GM18499 (cell line): ENCODE measurements around the gene CDK12.

ENCODE experiments used
- ATAC-seq: cut with Tn5 transposase; IDR thresholded peaks from one replicate; pipeline ENCODE4 v1.9.1; 2021; ENCODE audit warnings: moderate number of reproducible peaks; ENCODE audit not compliant: insufficient read depth, unreplicated experiment

The CDK12 gene

DNA sequence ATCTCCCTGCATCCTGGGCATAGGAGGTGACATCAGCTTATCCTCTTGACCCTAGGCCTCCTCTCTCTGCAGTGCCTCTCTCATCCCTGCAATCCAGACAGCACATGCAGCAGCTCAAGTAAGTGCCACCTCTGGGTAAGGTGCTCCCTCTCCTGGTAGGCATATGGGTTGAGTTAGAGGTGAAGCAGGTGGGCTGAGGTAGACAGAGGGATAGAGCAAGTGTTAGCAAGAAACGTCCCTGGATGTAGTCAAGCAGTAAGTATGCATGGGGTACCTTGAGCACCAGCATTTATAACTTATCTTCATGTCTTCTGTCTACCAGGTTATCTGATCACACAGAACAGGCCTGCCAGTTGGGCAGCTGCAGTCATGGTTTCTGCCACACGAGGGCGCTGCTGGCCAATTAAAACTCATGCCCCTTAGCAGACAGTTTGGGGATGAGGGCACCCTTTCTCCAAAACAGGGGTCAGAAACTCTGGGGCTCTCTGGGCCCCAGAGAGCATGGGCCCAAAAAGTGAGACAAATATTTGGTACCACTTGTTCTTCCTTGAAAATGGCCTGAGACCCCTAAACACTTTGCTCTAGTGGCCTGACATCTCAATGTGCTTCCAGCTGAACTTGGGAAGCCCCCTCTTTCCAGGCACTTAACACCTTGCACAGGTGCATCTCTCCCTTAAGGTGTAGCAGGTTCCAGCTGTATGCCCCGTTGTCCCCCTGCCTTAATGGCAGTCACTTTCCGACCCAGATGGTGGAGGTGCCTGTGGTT, 86.6 kb downstream of the CDK12 start:
- no peak for ATAC-seq

DNA sequence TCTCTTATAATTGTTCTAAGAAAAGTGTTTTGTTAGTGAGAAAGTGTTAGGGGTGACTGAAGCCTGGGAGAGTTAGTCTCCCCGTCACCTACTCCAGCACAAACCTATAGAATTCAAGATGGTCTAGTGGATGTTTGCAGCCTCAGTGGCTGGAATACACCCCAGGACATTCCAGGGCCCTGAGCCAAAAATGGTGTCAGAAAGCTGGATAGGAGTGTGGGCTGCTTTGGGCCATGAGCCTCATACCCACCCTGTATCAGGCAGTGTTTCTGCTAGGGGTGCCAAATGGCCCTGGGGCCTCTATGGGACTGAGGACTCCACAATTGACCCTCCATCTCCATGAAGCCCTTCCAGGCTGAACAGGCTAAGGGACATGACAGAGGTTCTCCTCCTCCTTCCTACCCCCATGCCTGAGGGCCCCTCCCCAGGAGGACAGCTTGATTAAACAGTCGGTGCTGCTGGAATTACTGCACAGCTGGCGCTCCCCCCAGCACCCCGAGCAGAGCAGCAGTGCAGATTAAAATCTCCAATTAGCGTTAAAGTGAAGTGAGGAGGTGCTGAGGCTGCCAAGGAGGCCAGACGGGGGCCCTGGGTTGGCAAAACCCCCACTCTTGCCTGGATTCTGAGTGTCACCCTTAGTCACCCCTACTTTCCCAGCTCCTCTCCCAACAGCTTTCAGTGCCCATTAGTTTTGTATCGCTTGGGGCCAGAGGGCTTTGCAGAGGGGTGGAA, 87.4 kb downstream of the CDK12 start:
- ATAC-seq: no peak

GRCh38 chr17:39549747-39550573, 88.7 kb downstream of the CDK12 start:
- ATAC-seq: no peak

DNA sequence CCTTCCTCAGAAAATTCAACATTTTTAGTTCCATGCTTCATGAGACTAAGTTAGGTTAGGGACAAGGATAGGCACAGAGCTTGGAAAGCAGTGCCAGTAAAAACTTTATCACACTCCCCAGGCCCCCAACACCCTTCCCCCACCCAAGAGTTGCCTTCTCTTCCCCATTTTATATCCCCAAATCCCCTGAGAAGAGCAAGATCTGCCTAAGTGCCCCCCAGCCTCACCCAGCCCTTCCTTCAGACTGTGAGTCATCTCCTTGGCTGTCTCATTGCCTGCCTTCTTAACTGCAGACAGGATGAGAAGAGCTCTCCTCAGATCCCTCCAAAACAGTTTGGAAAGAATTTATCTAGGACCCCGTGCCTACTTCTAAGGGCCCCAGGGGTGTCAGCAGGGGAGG, 90.6 kb downstream of the CDK12 start:
- no peak for ATAC-seq

DNA sequence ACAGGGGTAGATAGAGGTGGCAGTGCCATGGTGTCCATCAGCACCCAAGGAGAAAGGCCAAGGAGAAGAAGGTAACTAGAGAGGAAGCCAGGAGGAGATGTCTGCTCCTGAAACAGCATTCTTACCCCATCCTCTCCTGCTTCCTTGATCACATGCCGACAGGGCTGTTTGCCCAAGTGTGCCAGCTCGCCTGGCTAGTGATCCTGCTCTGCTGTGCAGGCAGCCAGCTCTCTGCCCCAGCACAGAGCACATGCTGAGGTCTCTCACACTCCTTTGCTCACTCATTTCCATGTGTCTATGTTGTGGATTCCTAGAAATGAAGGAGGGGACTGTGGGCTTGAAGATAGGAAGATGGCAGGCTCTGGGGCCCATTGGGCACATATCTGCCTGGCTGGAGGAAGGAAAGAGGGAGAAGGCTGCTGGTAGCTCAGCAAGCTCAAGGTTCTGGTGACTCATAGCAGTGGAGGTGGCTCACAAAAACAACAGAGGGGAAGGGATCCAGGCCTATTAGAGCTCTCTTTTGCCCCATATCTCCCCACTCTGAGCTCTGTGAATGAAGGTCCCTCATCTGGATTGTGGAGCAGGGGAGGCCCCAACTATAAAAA, 92.2 kb downstream of the CDK12 start:
- no peak for ATAC-seq

- no peak for ATAC-seq
Observed at GRCh38 chr17:39555368-39555767, 94.1 kb downstream of the CDK12 start.

GRCh38 chr17:39556423-39556822, 95.1 kb downstream of the CDK12 start:
- ATAC-seq: no peak

DNA sequence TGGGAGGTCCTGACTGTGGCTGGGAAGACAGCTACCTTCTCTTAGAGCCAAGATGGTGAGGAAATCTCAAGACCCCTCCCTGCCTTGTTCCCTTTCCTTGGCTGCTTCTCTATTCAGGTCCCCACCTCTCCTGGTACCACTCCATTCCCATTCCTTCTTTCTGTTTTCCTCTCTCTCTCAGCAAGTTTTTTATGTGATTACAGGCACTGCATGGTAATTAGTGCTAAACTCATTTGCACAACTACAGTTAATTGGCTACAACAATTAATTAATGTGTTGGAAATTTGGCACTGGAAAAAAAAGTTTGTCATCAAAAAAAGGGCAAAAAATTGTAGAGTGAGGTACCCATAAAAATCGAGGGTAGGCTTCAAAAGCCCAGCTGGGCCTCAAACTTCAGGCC, 101.1 kb downstream of the CDK12 start:
- ATAC-seq: no peak

DNA sequence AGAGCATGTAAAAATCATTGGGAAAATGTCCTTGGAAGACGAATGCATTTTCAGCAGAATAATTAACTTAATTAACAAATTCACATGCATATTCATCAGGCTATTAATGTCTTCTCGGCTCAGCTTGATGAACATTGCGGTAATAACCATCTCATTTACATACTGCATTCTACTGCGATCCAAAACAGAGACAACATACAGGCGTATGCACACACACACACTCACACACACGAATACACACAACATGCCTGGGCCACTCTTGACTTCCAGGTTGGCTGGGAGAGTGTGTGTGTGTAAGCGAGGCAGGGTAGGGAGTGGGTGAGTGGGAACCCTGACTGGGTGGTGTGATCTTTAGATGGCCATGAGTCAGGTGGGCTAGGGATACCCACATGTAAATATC, 101.7 kb downstream of the CDK12 start:
- ATAC-seq: no peak

GRCh38 chr17:39563476-39563875, 102.2 kb downstream of the CDK12 start:
- no peak for ATAC-seq

- ATAC-seq: no peak
Observed at GRCh38 chr17:39564211-39564848, 103.0 kb downstream of the CDK12 start.

DNA sequence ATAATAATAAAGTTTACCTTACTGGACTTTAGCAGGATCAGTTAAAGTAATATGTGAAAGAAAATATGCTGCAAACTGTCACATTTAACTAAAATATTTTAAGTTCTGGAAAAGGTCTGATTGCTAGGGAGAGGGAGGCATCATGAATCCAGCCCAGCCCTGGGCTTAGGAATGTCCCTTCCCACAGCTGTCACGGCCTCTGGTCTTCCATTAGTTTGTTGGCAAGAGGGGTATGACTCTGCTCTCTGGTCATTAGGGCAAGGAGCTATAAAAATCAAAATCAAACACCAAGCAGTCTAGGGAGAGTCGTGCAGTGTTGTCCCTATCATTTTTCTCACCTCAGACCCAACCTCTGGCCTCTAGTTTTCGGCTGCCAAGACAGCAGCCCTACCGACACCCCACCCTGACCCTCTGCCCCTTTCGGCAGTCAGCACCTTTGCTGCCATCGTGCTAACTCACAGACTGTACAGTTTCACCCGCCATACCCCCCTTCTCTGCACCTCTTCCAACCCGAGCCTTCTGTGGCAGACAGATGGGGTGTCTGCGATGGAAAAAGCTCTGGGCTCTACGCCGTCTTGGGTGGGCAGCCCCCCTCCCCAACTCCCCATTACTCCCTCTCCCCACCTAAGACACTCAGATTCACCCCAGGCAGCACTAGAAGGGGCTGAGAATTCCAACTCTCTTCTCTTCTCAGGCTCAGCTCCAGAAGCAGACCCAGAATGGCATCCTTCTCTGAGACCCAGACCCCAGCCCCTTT, 105.0 kb downstream of the CDK12 start:
- no peak for ATAC-seq

- ATAC-seq: no peak
Observed at GRCh38 chr17:39568702-39569101, 107.4 kb downstream of the CDK12 start.

DNA sequence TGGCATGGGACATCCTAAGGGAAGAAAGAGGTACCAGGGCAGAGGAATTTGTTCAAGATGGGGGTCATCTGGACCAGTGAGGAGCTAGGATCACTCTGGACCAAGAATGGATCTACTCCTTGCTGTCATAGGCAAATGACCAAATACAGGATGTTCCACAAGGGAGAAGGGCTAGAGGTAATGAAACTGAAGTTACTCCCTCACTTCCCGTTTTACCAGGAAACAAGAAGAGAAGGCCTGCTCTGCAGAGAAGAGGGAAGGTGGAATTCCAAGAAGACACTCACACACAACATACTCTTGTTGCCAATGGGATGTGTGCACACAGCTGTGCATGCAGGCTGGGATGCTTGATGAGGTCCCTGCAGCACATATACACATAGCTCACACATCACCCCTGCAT, 107.8 kb downstream of the CDK12 start:
- ATAC-seq: no peak

DNA sequence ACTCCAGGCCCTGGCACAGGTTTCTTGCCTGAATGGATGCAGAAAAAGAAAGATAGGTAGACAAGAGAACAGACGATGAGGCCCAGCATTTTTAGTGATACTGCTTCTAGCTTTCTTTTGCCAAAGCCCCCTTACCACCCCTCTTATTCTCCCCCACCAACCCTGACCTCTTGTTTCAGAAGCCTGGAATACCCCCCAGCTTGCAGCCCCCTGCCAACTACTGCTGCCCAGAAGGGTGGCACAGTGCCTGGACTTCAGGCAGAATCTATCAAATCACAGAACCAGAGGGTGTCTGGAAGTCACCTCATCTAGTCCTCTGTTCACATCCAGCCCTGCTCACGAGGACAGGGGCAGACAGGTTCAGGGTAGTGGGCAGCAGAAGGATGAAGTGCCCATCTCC, 110.8 kb downstream of the CDK12 start:
- ATAC-seq: no peak

GRCh38 chr17:39573447-39574298, 112.4 kb downstream of the CDK12 start:
- no peak for ATAC-seq

- no peak for ATAC-seq
Observed at GRCh38 chr17:39576187-39576586, 114.9 kb downstream of the CDK12 start.

- ATAC-seq: no peak
Observed at GRCh38 chr17:39578272-39578671, 117.0 kb downstream of the CDK12 start.
